Measurements from ENCODE around the gene PLCB1. TPM values are rescaled to one million over a fixed set of nuclear protein-coding genes. Genes with fewer than 3 reads are reported as not detected.

The PLCB1 gene
- polyA plus RNA-seq, 1 experiment, result 13.5 TPM

DNA sequence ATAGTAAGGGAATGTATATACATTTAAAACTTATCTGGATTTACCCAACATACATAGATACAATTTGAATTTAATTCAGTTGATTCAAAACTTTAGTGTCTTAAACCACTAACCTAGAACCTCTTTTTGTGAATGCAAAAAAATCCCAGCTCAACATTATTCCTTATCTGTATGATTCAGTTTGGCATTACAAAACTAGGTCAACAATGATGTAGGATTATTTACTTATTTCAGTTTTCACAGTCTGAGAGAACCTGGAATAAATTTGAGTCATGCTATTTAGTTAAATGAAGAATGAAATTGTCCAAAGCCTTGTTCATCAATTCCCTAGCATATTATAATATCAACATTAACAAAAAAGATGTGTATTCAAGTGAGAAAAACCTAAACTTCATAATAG, 7.4 kb upstream of the PLCB1 start:
- no peak for DNase-seq (ENCODE audit: low read depth)
- TF ChIP-seq, protein P1, sequence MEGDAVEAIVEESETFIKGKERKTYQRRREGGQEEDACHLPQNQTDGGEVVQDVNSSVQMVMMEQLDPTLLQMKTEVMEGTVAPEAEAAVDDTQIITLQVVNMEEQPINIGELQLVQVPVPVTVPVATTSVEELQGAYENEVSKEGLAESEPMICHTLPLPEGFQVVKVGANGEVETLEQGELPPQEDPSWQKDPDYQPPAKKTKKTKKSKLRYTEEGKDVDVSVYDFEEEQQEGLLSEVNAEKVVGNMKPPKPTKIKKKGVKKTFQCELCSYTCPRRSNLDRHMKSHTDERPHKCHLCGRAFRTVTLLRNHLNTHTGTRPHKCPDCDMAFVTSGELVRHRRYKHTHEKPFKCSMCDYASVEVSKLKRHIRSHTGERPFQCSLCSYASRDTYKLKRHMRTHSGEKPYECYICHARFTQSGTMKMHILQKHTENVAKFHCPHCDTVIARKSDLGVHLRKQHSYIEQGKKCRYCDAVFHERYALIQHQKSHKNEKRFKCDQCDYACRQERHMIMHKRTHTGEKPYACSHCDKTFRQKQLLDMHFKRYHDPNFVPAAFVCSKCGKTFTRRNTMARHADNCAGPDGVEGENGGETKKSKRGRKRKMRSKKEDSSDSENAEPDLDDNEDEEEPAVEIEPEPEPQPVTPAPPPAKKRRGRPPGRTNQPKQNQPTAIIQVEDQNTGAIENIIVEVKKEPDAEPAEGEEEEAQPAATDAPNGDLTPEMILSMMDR (IDR thresholded peaks at IDR 0.05; ENCODE audit: insufficient read depth, low read depth, low read length), result no peak
- H3K27me3 ChIP-seq (ENCODE audit: control insufficient read depth, insufficient read depth, low read length), result no peaks in the 10 kb centered on the region
- POLR2A ChIA-PET, result no interaction called here
- CTCF ChIA-PET, result interaction anchor here (0.8 kb wide), 1 partner anchor 80 kb away, joined by 3 read pairs; no protein-coding TSS in a partner anchor
- no peaks in the 10 kb centered on the region for H3K36me3 ChIP-seq (ENCODE audit: control insufficient read depth, insufficient read depth, low read length)
- no peak overlapping the region for H3K4me3 ChIP-seq (ENCODE audit: low read depth, low read length)

- no peaks in the 10 kb centered on the region for H3K36me3 ChIP-seq (ENCODE audit: control insufficient read depth, insufficient read depth, low read length)
- no peak for DNase-seq (ENCODE audit: low read depth)
- TF ChIP-seq, protein P1 (IDR thresholded peaks at IDR 0.05; ENCODE audit: insufficient read depth, low read depth, low read length), result no peak
- ChIA-PET POLR2A (interaction anchor here (0.7 kb wide), 1 partner anchor 601 kb away, joined by 3 read pairs; no protein-coding TSS in a partner anchor), CTCF (interaction anchor here (1.5 to 6.7 kb wide), 2 partner anchors 82 to 596 kb away, joined by 9 to 80 read pairs; no protein-coding TSS in a partner anchor)
- no peaks in the 10 kb centered on the region for H3K27me3 ChIP-seq (ENCODE audit: control insufficient read depth, insufficient read depth, low read length)
- H3K4me3 ChIP-seq (ENCODE audit: low read depth, low read length), result no peak overlapping the region
Observed at GRCh38 chr20:8126181-8126580, 5.9 kb upstream of the PLCB1 start.

- CTCF ChIA-PET, result interaction anchor here (1.3 to 6.7 kb wide), 4 partner anchors 69 to 595 kb away, joined by 4 to 80 read pairs (median 6); no protein-coding TSS in a partner anchor
- no peaks in the 10 kb centered on the region for H3K27me3 ChIP-seq (ENCODE audit: control insufficient read depth, insufficient read depth, low read length)
- POLR2A ChIA-PET, result no interaction called here
Observed at GRCh38 chr20:8126841-8127378, 5.2 kb upstream of the PLCB1 start.

GRCh38 chr20:8127553-8128255, 4.4 kb upstream of the PLCB1 start:
- no peak for DNase-seq (ENCODE audit: low read depth)
- Histone ChIP-seq H3K27me3 (ENCODE audit: control insufficient read depth, insufficient read depth, low read length) (no peaks in the 10 kb centered on the region), H3K36me3 (ENCODE audit: control insufficient read depth, insufficient read depth, low read length) (no peaks in the 10 kb centered on the region), H3K4me3 (ENCODE audit: low read depth, low read length) (no peak overlapping the region)
- POLR2A ChIA-PET, result no interaction called here
- TF ChIP-seq, protein P1 (IDR thresholded peaks at IDR 0.05; ENCODE audit: insufficient read depth, low read depth, low read length), result no peak
- CTCF ChIA-PET, result interaction anchor here (1.3 to 6.7 kb wide), 4 partner anchors 70 to 594 kb away, joined by 4 to 80 read pairs (median 6); no protein-coding TSS in a partner anchor

More at GRCh38 chr20:8126841-8127378, 5.2 kb upstream of the PLCB1 start:
- Histone ChIP-seq H3K4me3 (ENCODE audit: low read depth, low read length) (no peak overlapping the region), H3K36me3 (ENCODE audit: control insufficient read depth, insufficient read depth, low read length) (no peaks in the 10 kb centered on the region)
- TF ChIP-seq, protein P1 (IDR thresholded peaks at IDR 0.05; ENCODE audit: insufficient read depth, low read depth, low read length), result no peak
- no peak for DNase-seq (ENCODE audit: low read depth)

- POLR2A ChIA-PET, result no interaction called here
- DNase-seq (ENCODE audit: low read depth), result no peak
- Histone ChIP-seq H3K4me3 (ENCODE audit: low read depth, low read length) (no peak overlapping the region), H3K36me3 (ENCODE audit: control insufficient read depth, insufficient read depth, low read length) (no peaks in the 10 kb centered on the region), H3K27me3 (ENCODE audit: control insufficient read depth, insufficient read depth, low read length) (no peaks in the 10 kb centered on the region)
- TF ChIP-seq, protein P1 (IDR thresholded peaks at IDR 0.05; ENCODE audit: insufficient read depth, low read depth, low read length), result no peak
- CTCF ChIA-PET, result interaction anchor here (1.3 to 6.7 kb wide), 3 partner anchors 148 to 593 kb away, joined by 4 to 80 read pairs (median 30); no protein-coding TSS in a partner anchor
Observed at GRCh38 chr20:8128291-8129060, 3.6 kb upstream of the PLCB1 start.

Measured in BJ (cell line).